ENCODE results near the gene CLEC7A.
A peak's percentile ranks its signal among the peaks of the same experiment; 100 is the strongest.

CLEC7A gene

DNA sequence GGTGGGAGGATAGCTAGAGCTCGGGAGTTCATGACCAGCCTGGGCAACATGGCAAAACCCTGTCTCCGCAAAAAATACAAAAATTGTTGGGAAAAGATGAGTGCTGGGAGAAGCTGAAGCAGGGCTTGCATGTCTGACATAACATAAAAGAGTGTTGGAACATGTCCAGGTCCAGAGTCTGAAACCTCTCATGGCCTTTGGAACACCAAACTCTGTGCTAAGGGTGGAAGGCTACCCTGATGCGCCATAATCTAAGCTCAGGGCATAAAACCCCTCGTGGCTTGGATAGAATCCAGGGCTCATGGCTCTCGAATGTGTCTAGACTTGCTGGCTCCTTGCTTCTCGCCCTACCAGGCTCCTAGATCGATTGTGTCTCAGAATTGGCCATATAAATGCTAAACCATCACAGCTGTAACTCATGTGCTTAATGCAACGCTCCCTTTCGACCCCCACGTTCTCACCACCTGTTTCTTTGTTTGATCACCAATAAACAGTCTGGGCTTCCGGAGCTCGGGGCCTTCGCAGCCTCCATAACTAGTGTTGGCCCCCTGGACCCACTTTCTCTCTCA lies 6.7 kb upstream of the CLEC7A start:
- DNase-seq, result no peak

DNA sequence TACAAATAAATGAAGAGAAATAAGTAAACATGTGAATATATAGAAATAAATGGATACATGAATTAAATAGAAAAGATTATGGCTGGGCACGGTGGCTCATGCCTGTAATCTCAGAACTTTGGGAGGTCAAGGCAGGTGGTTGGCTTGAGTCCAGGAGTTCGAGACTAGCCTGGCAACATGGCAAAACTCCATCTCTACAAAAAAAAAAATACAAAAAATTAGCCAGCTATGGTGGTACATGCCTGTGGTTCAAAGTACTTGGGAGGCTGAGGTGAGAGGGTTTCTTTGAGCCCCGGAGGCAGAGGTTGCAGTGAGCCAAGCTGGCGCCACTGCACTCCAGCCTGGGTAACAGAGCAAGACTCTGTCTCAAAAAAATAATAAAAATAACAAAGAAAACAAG lies 5.1 kb upstream of the CLEC7A start:
- no peak for DNase-seq

DNA sequence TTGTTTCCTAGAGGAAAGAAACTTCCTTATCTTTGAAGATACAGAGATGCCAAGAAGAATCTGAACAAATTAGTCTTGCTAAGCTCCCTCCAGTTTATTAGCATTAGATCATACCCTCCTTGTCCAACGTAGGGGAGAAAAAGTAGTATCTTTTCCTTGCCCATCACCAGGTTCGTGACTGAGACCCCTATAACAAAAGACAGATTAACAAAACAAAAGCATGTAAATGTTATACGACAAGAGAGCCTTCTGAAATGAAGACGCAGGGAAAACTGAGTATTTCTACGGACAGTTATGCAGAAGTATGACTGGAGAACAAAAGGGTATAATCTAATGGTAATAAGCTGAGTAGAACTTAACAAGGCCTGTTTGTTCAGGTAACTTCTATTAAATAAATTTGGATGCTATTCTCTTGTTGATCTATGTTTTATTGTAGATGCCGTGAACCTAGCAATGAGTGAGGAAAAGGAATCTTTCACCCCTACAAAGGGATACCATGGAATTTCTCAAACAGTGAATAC lies 2.9 kb upstream of the CLEC7A start:
- no peak for DNase-seq

DNA sequence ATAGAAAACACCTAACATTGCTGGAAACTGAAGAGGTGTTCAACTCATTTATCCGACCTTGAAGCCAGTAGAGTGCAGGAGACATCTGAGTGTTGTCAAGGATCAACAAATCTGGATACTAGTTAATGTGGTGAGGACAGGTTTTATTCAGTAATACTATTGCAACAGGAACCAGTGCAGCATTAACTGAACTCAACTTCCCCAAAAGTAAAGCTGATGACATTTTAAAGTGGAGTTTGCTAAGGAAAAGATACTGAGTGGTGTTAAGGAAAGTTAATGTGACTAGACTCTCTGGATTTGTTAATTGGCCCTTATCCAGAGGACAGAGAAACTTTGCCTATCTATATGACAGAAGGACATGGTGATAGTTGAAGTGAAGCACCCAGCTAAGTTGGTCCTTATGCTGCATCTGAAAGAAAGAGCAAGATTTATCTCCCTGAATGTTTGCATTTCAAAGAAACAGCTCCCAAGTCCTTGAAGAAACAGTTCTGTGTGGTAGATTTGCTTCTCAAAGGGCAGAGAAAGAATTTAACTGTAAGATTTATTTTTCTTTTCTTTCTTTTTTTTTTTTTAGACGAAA lies 1.2 kb upstream of the CLEC7A start:
- DNase-seq, result no peak

DNA sequence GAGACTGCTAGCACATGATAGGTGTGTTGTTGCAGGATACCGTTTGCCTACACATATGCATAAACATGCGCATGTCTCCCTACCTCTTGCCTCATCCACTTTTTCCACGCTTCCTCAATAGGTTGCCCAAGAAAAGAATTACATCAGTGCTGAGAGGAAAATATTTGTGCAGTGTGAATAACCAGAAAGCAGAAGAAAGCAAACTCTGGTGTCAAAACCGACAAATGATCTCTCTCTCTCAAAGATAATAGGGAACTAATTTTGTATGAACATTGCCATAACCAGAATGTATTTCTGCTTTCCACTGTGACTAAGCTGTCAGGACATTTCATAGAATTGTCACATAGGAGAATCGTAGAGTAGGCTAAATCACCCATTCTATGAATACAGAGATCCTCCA lies 1.3 kb downstream of the CLEC7A start:
- no peak for DNase-seq

DNA sequence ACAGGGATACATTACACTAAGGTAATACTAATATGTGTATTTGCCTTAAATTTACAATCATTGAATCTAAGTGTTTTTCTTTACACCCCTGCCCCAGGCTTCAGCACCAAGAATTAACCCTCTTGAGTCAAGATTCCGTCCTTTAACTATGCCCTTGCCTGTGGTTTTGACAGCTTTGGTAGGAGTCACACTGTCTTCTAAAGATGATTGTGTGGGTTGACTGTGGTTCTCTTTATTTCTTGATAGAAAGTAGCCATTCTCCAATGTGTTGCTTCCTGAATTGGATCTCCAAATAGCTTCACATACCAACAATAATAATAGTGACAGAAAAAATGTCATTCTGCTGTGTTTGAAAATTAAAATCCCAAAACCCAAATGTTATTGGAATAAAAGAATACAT lies 3.6 kb downstream of the CLEC7A start:
- peak; percentile 21 for DNase-seq

DNA sequence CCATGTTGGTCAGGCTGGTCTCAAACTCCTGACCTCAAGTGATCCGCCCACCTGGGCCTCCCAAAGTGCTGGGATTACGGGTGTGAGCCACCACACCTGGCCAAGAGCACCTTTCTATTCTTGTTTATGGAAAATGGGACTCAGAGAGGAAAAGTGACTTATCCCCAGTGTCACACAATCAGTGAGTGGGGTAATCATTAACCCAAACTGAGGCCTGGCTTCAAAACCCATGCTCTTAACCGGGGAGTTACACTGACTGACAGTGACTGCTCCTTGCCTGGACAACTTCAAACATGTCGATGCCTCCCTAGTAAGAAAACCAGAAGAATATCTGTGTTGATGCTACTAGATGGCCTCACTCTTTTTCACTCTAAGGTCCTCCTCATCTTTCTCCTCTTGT lies 7.3 kb downstream of the CLEC7A start:
- no peak for DNase-seq

DNA sequence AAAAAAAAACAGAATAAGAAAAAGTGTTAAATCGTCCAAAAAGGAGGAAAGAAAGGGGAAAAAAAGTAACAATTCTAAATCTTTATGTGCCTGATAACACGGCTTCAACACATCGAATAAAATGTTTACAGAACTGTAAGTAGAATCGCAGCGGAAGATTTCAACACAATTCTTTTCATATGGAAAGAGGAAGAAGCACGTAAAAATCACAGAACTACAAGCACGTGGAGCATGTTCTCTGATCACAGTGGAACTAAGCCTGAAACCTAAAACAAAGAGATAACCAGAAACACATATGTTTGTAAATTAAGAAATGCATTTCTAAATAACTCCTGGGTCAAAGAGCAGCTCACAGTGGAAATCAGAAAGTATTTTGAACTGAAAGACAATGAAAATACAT lies 8.7 kb downstream of the CLEC7A start:
- no peak for DNase-seq

DNA sequence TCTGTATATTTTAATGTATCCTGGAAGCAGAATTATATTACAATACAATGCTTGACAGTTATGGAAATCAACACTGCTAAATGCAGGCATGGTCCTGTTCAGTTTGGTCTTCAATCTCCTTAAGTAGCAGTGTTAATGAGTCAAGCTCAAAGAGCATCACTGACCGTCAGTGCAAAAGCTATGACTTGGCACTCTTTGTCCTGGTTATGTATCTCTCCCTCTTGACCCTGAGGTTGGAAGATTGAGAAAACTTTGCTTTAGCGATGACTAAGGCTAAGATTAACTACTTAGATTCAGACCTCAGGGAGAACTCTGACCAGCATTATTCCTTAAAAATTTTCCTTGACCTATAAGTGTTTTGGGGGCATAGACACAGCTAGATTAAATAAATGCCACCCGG lies 10.9 kb downstream of the CLEC7A start:
- no peak for DNase-seq

DNA sequence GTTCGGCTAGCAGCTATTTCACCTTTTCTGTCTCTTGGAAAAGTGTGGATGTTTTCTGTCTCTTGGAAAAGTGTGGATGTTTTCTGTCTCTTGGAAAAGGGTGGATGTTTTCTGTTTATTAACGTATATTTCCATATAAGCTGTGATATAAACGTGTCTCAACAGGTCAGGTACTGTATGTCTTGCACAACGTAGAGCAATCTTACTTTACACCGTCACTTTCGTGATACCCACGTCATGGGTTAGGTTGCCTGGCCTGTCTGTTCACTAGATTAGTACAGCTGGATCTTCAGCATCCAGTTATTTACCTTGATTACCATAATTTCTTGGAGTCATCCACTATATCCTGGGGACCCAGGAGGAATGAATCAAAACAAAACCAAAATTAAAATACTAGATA lies 14.1 kb downstream of the CLEC7A start:
- no peak for DNase-seq

DNA sequence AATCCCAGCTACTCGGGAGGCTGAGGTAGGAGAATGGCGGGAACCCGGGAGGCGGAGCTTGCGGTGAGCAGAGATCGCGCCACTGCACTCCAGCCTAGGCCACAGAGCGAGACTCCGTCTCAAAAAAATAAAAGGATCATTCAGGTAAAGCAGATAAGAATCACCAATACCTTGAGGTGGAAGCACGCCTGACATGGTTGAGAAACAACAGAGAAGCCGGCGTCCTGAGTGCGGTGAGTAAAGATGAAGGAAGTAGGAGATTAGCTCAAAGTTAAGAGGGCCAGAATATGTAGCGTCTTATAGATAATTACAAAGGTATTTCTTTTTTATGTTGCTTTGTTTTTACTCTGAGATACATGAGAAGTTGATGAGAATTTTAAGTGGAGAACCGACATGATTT lies 14.7 kb downstream of the CLEC7A start:
- no peak for DNase-seq

DNA sequence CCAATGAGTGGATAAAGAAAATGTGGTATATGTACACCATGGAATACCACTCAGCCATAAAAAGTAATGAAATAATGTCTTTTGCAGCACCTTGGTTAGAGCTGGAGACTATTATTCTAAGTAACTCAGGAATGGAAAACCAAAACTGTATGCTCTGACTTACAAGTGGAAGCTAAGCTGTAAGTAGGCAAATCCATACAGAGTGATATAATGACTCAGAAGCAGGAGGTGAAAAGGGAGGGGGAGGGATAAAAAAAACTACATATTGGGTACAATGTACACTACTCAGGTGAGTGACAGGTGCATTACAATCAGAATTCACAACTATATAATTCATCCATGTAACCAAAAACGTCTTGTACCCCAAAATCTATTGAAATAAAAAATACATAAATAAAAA lies 16.1 kb downstream of the CLEC7A start:
- DNase-seq, result no peak

DNA sequence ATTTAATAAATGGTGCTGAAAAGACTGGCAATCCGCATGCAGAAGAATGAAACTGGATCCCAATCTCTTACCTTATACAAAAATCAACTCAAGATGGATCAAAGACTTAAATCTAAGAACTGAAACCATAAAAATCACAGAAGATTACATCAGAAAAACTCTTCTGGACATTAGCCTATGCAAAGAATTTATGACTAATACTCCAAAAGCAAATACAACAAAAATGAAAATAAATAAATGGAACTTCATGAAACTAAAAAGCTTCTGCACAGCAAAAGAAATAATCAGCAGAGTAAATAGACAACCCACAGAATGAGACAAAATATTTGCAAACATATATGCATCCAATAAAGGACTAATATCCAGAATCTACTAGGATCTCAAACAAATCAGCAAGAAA lies 16.9 kb downstream of the CLEC7A start:
- DNase-seq, result no peak

DNA sequence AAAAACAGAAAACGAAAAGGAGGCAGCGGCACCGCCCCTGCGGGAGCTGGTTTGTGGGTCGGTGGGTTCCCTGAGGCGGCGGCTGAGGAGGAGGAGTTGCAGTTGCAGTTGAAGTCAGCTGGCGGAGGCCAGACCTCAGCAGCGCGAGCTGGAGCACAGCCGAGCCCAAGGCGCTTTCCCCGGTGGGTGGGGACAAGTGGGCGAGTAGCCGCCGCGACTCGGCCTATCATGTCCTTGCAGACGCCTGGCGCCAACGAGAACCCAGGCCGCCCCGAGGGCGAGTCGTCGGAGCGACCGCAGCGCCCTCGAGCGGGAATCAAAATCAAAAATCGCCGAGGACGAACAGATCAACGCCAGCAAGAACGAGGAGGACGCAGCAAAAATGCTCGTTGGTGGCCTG lies 18.5 kb downstream of the CLEC7A start:
- no peak for DNase-seq

DNA sequence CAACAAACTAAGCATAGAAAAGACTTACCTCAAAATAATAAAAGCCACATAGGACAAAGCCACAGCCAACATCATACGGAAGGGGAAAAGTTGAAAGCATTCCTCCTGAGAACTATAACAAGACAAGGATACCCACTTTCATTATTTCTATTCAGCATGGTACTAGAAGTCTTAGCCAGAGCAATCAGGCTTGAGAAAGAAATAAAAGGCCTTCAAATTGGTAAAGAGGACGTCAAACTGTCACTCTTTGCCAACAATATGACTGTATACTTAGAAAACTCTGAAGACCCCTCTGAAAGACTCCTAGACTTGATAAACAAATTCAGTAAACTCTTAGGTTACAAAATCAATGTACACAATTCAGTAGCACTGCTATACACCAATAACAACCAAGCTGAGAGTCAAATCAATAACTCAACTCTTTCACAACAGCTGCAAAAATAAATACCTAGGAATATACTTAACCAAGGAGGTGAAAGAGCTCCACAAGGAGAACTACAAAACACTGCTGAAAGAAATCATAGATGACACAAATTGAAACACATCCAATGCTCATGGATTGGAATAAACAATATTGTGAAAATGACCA lies 19.6 kb downstream of the CLEC7A start:
- no peak for DNase-seq

DNA sequence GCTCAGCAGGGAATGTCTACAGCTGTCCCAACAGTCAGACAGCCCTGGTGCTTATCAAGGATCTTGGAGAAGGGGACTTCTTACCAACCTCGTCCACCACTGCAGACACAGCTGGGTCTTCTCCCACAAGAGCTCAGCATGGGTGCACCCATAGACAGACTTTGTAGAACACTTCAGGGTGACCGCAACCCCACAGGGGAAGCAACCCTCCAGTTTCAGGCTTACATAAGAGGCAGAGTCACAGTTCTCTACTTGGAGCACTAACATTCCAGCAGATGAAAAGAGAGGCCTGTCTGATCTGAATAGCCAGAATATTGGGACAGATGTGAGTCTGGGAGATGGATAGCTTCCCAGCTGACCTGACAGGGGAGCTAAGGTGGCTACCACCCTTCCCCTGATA lies 27.7 kb downstream of the CLEC7A start:
- no peak for DNase-seq

DNA sequence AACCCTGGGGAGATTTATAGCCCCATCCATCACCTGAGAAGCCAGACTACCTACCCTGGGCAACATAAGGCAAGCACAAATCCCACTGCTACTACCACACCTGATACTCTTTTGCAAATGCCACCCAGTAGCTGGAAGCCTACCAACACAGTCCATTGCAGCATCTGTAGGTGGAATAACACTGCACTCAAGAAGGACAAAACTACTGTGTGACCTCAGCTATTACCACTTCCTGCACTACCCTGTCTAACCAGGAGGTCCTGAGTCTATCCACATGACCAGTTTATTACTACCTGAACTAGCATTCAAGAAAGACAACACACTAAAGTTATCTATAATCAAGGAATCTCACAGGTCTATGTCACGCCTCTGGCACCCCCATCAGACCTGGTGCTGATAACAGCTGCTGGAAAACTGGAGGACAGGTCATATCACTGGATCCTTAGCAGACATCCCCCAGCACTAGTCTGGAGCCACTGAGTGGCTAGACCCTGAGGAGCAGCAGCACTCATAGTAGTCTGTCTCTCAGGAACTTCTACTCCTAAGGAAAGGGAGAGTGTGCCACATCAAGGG lies 28.3 kb downstream of the CLEC7A start:
- no peak for DNase-seq

DNA sequence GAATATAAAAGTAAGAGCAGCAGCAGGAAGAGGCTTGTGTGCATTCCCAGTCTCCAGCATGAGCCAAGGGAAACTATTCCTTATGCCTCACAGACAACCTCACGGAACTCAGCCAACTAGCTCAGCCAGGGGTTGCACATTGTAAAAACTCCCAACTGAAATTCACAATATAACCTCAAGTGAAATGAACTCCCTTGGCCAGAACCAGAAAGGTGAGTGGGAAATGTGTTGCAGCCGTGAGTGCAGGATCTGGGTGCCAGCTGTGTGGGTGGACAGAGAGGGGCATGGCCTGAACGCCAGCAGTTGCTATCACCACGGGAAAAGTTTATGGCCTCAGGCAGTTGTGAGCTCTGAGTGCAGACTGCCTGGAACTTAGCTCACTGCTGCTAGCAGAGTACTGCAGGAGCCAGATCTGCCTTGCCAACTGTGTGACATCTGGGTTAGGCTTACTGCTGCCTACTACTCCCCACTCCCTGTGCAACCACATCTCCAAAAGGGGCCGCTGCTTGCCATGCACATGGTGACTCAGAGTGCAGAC lies 28.9 kb downstream of the CLEC7A start:
- no peak for DNase-seq

DNA sequence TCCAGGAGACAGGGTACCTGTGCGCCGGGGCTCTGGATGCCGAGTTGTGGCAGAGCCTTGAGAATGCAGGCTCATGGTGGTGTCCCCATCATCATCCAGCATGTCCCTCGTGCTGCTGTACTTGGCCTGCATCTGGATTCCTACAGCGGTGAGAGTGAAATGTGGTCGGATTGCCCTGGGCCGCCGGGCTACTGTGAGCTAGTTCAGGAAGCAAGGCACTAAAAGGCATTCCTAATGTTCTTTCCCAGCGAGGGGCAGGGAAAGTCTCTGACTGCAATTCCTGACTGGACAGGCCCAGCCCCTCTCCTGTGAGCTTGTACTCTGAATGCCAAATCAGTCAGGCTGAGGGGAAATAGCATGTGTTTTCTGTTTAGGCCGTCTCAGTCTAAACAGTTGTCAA lies 31.2 kb downstream of the CLEC7A start, which contains the start of gene CLEC1A:
CLEC1A (minus strand) TSS at position 195 of the 400 bp plus-strand sequence; CDS start at position 132, 63 bp downstream.
- DNase-seq, result no peak

DNA sequence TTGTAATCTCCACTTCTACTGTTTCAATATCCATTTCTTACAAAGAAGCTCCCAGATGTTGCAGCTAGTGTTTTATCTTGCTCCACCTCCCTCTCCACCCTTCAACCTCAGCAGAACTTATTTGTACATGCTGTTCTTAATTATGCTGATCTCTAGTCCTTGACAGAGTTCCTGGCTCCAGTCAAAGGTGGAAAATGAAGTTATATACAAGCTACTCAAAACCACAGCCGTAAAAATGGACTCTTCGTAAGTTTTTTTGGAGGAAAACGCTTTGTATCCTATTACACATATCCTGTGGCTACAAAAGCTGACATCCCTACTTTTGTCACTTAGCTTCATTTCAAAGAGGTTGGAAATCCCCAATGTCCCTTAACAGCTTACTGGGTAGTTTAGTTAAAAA lies 32.5 kb downstream of the CLEC7A start:
- DNase-seq, result no peak

DNA sequence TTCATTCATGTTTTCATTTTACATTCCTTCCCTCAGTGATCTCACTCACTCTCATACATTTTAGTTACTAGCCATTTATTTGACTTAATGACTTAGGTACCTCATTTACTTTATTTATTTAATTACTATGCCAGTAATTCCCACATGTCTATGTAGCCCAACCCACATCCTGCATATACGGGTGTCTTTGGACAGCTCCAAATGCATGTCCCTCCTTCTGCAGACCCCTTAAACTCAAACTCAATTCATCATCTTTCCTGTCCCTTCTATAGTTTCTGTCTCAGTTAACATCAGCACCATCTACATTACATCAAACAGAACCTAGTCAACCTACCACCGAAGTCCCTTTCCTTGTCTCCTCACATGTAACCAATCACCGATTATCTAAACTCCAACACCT lies 34.0 kb downstream of the CLEC7A start:
- DNase-seq, result no peak

DNA sequence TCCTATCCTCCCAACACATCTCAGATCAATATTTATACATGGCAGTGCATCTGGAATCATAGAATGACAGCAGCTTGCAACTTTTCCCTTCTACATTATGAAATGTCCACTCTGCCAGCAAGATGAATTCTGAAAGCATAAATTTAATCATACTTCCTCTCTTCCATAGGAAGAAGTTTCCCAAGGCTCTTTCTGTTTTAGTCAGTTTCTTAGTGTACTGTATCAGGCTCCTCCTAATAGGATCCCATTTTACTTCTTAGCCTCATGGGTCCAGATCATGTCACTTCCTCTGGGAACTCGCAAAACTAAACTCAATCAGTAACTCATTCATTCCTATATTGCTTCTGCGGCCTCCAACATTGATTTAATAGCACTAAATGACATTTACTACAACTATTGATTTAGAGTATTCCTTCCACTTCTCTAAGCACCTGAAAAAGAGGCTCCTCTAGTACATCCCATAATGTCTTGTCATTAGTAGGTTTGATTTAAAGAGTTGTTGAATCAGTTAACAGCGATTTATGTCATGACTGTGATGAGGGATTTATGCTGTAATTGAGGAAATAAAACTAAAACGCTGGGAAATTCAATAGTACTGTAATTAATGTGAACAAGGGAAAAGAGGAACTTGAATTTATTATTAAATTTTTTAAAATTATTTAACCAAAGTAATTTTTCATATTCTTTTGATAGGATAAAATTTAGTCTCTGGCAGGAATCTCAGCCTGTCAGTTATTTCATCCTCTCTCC lies 35.2 kb downstream of the CLEC7A start:
- no peak for DNase-seq
